Naive thymus-derived CD4-positive, alpha-beta T cell (primary cell): ENCODE results near the gene DCAF11. TPM values are rescaled to one million over a fixed set of nuclear protein-coding genes. Genes with fewer than 3 reads are reported as not detected.

ENCODE experiments used
- ATAC-seq: fragments of 150-1000 bp; cut with Tn5 transposase; 2 replicates; pipeline ENCODE4 v1.10.0; 2021; ENCODE audit warnings: mild to moderate bottlenecking, moderate library complexity
- CTCF ChIA-PET: fragments of 350-600 bp; sonication (Branson Sonifier 250); formaldehyde crosslinking; loops from one replicate; lab custom pipeline; 2021; ENCODE audit warnings: antibody characterized with exemption; lab: Charles Lee
- POLR2A ChIA-PET: fragments of 350-600 bp; sonication (Branson Sonifier 250); formaldehyde crosslinking; loops from one replicate; lab custom pipeline; 2021; ENCODE audit warnings: antibody characterized with exemption, inconsistent platforms; lab: Charles Lee
- DNase-seq, 9 donors: peaks; one replicate each; pipeline versions ENCODE4 v3.0.0 to v3.0.0-alpha.2; 2020 to 2022; ENCODE audit warnings: mixed read lengths in 1 of 9
- H3K27ac ChIP-seq: one replicate; pipeline ENCODE4 v1.7.0; 2013; ENCODE audit warnings: mild to moderate bottlenecking, low read depth, low read length, moderate library complexity
- H3K27me3 ChIP-seq, 2 donors: one replicate each; pipeline ENCODE4 v1.7.0; 2013; ENCODE audit warnings: low read length in 2 of 2, mild to moderate bottlenecking in 2 of 2, moderate library complexity in 2 of 2; ENCODE audit not compliant: control insufficient read depth in 2 of 2, insufficient read depth in 2 of 2
- H3K36me3 ChIP-seq, 3 experiments: 1 replicate in 2 of 3; 2 replicates in 1 of 3; pipeline ENCODE4 v1.7.0; 2013; ENCODE audit warnings: low read length in 3 of 3, mild to moderate bottlenecking in 3 of 3, moderate library complexity in 1 of 3; ENCODE audit not compliant: insufficient read depth in 3 of 3, control insufficient read depth in 2 of 3
- H3K4me1 ChIP-seq, 2 donors: one replicate each; pipeline ENCODE4 v1.7.0; 2013; ENCODE audit warnings: low read length in 2 of 2, mild to moderate bottlenecking in 2 of 2, moderate library complexity in 1 of 2; ENCODE audit not compliant: control insufficient read depth in 2 of 2, insufficient read depth in 2 of 2
- H3K4me3 ChIP-seq: 2 replicates; pipeline ENCODE4 v1.7.0; 2013; ENCODE audit warnings: mild to moderate bottlenecking, low read length
- H3K9me3 ChIP-seq, 3 experiments: 1 replicate in 2 of 3; 2 replicates in 1 of 3; pipeline ENCODE4 v1.7.0; 2013; ENCODE audit warnings: low read length in 3 of 3; ENCODE audit not compliant: control insufficient read depth in 2 of 3
- H3K27ac Mint-ChIP-seq, 9 donors: one replicate each; pipeline ENCODE4 v1.8.0; 2020 to 2022; ENCODE audit warnings: mixed read lengths in 9 of 9, mild to moderate bottlenecking in 8 of 9, moderate library complexity in 5 of 9, inconsistent platforms in 2 of 9
- H3K27me3 Mint-ChIP-seq, 5 donors: one replicate each; pipeline ENCODE4 v1.8.0; 2021 to 2022; ENCODE audit warnings: mixed read lengths in 5 of 5, mild to moderate bottlenecking in 1 of 5
- H3K36me3 Mint-ChIP-seq, 5 donors: one replicate each; pipeline ENCODE4 v1.8.0; 2020 to 2022; ENCODE audit warnings: mixed read lengths in 5 of 5, mild to moderate bottlenecking in 3 of 5, inconsistent platforms in 1 of 5
- H3K4me1 Mint-ChIP-seq, 7 donors: one replicate each; pipeline ENCODE4 v1.8.0; 2020 to 2022; ENCODE audit warnings: mixed read lengths in 7 of 7, mild to moderate bottlenecking in 3 of 7, inconsistent platforms in 1 of 7
- H3K4me3 Mint-ChIP-seq, 10 donors: one replicate each; pipeline ENCODE4 v1.8.0; 2020 to 2022; ENCODE audit warnings: mild to moderate bottlenecking in 10 of 10, mixed read lengths in 10 of 10, moderate library complexity in 6 of 10, inconsistent platforms in 2 of 10
- H3K9me3 Mint-ChIP-seq, 11 donors: one replicate each; pipeline ENCODE4 v1.8.0; 2020 to 2022; ENCODE audit warnings: mixed read lengths in 11 of 11, mild to moderate bottlenecking in 4 of 11, inconsistent platforms in 1 of 11, moderate library complexity in 1 of 11
- intact Hi-C, 2 donors: fragments of 100-400 bp; cut with micrococcal nuclease; formaldehyde crosslinking; loops; one replicate each; pipeline ENCODE4 v1.15.1; 2023
- polyA plus RNA-seq, 2 donors: library from polyadenylated mRNA; unstranded; fragments of 300-500 nt; fragmentation: Illumina TruSeq; gene quantifications; one replicate each; pipeline ENCODE4 v1.2.3, GENCODE V29; 2021
- total RNA-seq, 6 experiments: library from RNA in 5 of 6; stranded (reverse) in 5 of 6; gene quantifications; 1 replicate in 5 of 6; 2 replicates in 1 of 6; pipeline ENCODE4 v1.2.3 and lab custom pipeline; 2021 to 2026

DCAF11 gene
- total and polyA plus RNA-seq, 7 experiments from 2014 or later: 69.1 to 97.0 (median 83.3) TPM

DNA sequence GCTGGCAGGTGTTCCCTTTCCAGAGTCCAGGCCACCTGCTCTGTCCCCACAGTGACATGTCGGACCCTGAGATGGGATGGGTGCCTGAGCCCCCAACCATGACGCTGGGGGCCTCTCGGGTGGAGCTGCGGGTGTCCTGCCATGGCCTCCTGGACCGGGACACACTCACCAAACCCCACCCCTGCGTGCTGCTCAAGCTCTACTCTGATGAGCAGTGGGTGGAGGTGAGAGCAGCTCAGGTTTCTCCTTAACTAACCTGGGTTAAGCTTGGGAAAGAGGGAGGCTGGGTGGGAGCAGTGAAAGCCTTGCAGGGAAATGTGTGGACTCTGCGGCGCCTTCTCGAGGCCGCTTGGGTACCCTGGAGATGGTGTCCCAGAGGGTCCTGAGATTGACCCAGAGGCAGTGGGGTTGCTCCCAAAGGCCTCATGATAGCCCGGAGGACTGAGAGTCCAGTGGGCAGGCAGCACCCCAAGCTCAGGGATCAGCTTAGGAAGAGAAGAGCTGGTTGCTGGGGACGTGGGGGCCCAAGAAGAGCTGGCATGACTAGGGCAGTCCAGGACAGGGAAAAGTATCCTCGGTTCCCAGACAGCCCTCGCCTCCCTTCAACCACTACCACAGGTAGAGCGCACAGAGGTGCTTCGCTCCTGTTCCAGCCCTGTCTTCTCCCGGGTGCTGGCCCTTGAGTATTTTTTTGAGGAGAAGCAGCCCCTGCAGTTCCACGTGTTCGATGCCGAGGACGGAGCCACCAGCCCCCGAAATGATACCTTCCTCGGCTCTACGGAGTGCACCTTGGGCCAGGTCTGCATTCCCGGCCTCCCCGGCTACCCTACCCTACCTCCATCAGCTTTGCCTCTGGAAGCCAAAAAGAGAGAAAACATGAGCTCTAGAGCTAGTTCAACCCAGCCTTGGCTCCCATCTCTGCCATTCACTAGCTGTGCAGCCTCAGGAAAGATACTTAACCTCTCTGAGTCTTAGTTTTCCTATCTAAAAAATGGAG lies 41.4 kb upstream of the DCAF11 start:
- Histone ChIP-seq H3K4me1 (no peaks in the 10 kb centered on the region), H3K27ac (no peak overlapping the region), H3K4me3 (no peak overlapping the region), H3K27me3 (no peaks in the 10 kb centered on the region), H3K9me3 (no peaks in the 10 kb centered on the region), H3K36me3 (no peaks in the 10 kb centered on the region)
- peaks cover 0 to 13% (median 3%) of the 10 kb centered on the region in 5 donors for H3K27me3 Mint-ChIP-seq
- no peak for DNase-seq
- intact Hi-C loops: no loop called here
- ChIA-PET CTCF (interaction anchor here (0.6 to 1.8 kb wide), 5 partner anchors 15 to 1077 kb away, joined by 3 to 7 read pairs (median 5); partner anchors contain the start of gene PCK2), POLR2A (no interaction called here)
- no peaks in the 10 kb centered on the region for H3K36me3 Mint-ChIP-seq
- peaks cover 0 to 8% (median 0%) of the 10 kb centered on the region in 7 donors for H3K4me1 Mint-ChIP-seq
- H3K4me3 Mint-ChIP-seq: no peak overlapping the region
- H3K9me3 Mint-ChIP-seq: no peaks in the 10 kb centered on the region
- no peak overlapping the region for H3K27ac Mint-ChIP-seq
- ATAC-seq: no peak

DNA sequence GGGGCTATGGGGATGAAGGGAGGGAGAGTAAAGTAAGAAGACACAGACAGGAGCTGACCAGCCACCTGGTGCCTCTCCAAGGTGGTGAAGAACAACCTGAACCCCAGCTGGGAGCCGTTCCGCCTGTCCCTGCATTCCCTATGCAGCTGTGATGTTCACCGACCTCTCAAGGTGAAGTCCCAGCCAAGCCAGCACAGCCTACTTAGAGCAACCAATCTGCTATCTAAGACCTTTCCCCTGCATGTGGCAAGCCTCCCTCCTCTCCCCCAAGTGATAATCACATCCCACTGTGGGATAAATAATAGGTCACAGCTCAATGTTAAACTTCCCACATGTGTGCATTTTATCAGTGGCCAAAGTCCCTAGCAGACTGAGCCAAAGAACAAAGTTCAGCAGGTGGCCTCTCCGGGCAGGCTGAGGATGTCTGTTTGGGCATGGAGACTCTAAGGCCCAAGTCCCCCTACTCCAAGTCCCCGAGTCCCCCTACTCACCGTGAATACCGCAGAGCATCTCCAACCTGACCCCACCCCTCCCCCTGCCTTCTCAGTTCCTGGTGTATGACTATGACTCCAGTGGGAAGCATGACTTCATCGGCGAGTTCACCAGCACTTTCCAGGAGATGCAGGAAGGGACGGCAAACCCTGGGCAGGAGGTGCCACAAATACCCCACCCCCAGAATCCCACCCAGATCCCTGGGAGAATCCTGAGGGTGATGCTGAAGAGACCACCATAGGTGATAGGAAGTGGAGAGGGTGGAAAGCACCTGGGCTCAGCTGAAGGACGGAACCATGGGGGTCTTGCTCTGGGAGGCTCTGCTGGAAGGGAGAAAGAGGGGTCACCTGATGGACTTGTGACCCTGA lies 39.7 kb upstream of the DCAF11 start:
- Mint-ChIP-seq H3K4me3 (peak overlapping the region in 1 of 10 donors; percentile 7), H3K36me3 (no peaks in the 10 kb centered on the region), H3K9me3 (no peaks in the 10 kb centered on the region), H3K27ac (no peak overlapping the region), H3K27me3 (peaks cover 0 to 10% (median 8%) of the 10 kb centered on the region in 5 donors), H3K4me1 (peaks cover 0 to 9% (median 0%) of the 10 kb centered on the region in 7 donors)
- Histone ChIP-seq H3K27me3 (no peaks in the 10 kb centered on the region), H3K9me3 (no peaks in the 10 kb centered on the region), H3K4me3 (no peak overlapping the region), H3K36me3 (no peaks in the 10 kb centered on the region), H3K4me1 (no peaks in the 10 kb centered on the region), H3K27ac (no peak overlapping the region)
- intact Hi-C loops: no loop called here
- CTCF ChIA-PET: interaction anchor here (0.7 to 1.5 kb wide), 6 partner anchors 15 to 358 kb away, joined by 3 to 7 read pairs (median 4); partner anchors contain the start of gene PCK2
- ATAC-seq (no peak), DNase-seq (no peak)
- POLR2A ChIA-PET: interaction anchor here (0.7 kb wide), 1 partner anchor 8 kb away, joined by 3 read pairs; no protein-coding TSS in a partner anchor

- Mint-ChIP-seq H3K4me1 (peaks cover 6 to 18% (median 7%) of the 10 kb centered on the region in 7 donors), H3K27ac (no peak overlapping the region), H3K36me3 (no peaks in the 10 kb centered on the region), H3K27me3 (peaks cover 0 to 6% (median 4%) of the 10 kb centered on the region in 5 donors), H3K9me3 (no peaks in the 10 kb centered on the region), H3K4me3 (peak overlapping the region in 1 of 10 donors; percentile 7)
- ChIA-PET POLR2A (no interaction called here), CTCF (interaction anchor here (0.7 to 1.2 kb wide), 4 partner anchors 14 to 357 kb away, joined by 3 to 4 read pairs (median 4); no protein-coding TSS in a partner anchor)
- H3K27ac ChIP-seq: no peak overlapping the region
- no peaks in the 10 kb centered on the region for H3K27me3 ChIP-seq
- no peaks in the 10 kb centered on the region for H3K36me3 ChIP-seq
- ATAC-seq (no peak), DNase-seq (no peak)
- H3K4me3 ChIP-seq: no peak overlapping the region
- intact Hi-C loops: no loop called here
- no peaks in the 10 kb centered on the region for H3K9me3 ChIP-seq
- peaks cover 5 to 6% of the 10 kb centered on the region in 2 donors for H3K4me1 ChIP-seq
These were observed 38.9 kb upstream of the DCAF11 start for GRCh38 chr14:24075485-24076301.

DNA sequence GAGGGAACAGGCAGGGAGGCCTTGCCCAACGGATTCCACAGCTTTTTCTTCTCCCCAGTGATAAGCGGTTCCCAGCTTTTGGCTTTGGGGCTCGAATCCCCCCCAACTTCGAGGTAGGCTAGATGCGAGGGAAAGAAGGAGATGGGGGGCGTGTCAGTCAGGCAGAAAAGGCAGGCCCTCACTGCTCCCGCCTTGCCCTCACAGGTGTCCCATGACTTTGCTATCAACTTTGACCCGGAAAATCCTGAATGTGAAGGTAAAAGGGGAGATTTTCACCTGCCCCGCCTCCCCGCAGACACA lies 38.3 kb upstream of the DCAF11 start:
- Mint-ChIP-seq H3K27ac (no peak overlapping the region), H3K36me3 (no peaks in the 10 kb centered on the region), H3K9me3 (no peaks in the 10 kb centered on the region), H3K27me3 (peaks cover 0 to 6% (median 0%) of the 10 kb centered on the region in 5 donors), H3K4me3 (no peak overlapping the region), H3K4me1 (peaks cover 8 to 21% (median 10%) of the 10 kb centered on the region in 7 donors)
- no peaks in the 10 kb centered on the region for H3K36me3 ChIP-seq
- ATAC-seq (no peak), DNase-seq (no peak)
- H3K9me3 ChIP-seq: no peaks in the 10 kb centered on the region
- no peaks in the 10 kb centered on the region for H3K27me3 ChIP-seq
- intact Hi-C loops: no loop called here
- no peak overlapping the region for H3K27ac ChIP-seq
- POLR2A ChIA-PET: no interaction called here
- CTCF ChIA-PET: interaction anchor here (1.1 kb wide), 1 partner anchor 19 kb away, joined by 4 read pairs; no protein-coding TSS in a partner anchor
- H3K4me1 ChIP-seq: peaks cover 7 to 9% of the 10 kb centered on the region in 2 donors
- H3K4me3 ChIP-seq: no peak overlapping the region

- no peak for ATAC-seq
- H3K27ac Mint-ChIP-seq: no peak overlapping the region
- H3K4me3 Mint-ChIP-seq: no peak overlapping the region
These were observed 37.5 kb upstream of the DCAF11 start for GRCh38 chr14:24077086-24077485.

More at GRCh38 chr14:24077086-24077485, 37.5 kb upstream of the DCAF11 start:
- no peak for DNase-seq
- Mint-ChIP-seq H3K27me3 (peaks cover 0 to 8% (median 0%) of the 10 kb centered on the region in 5 donors), H3K9me3 (no peaks in the 10 kb centered on the region), H3K4me1 (peaks cover 12 to 24% (median 14%) of the 10 kb centered on the region in 7 donors), H3K36me3 (no peaks in the 10 kb centered on the region)
- CTCF ChIA-PET: no interaction called here
- H3K4me3 ChIP-seq: no peak overlapping the region
- peaks cover 7 to 14% of the 10 kb centered on the region in 2 donors for H3K4me1 ChIP-seq
- no peak overlapping the region for H3K27ac ChIP-seq
- POLR2A ChIA-PET: no interaction called here
- H3K36me3 ChIP-seq: no peaks in the 10 kb centered on the region
- H3K9me3 ChIP-seq: no peaks in the 10 kb centered on the region
- intact Hi-C loops: no loop called here
- H3K27me3 ChIP-seq: no peaks in the 10 kb centered on the region
